ENCODE results near the gene GPC5.
"Not testable (repeated sequence)": the region's sequence is repeated elsewhere in the genome, so short reads cannot be mapped to it uniquely, and the experiment has no call there.

Gene GPC5

GRCh38 chr13:91644806-91645205 is 246.4 kb downstream of the GPC5 start:
- no peak for DNase-seq (ENCODE audit: low read depth in 1 of 2, low spot score in 1 of 2)

GRCh38 chr13:91647361-91647990 is 249.1 kb downstream of the GPC5 start:
- DNase-seq (ENCODE audit: low read depth in 1 of 2, low spot score in 1 of 2) = no peak

- DNase-seq (ENCODE audit: low read depth in 1 of 2, low spot score in 1 of 2) = no peak
Measured at GRCh38 chr13:91648012-91648411, 249.6 kb downstream of the GPC5 start.

GRCh38 chr13:91649456-91649855 is 251.0 kb downstream of the GPC5 start:
- no peak for DNase-seq (ENCODE audit: low read depth in 1 of 2, low spot score in 1 of 2)

- DNase-seq (ENCODE audit: low read depth in 1 of 2, low spot score in 1 of 2) = no peak
Measured at GRCh38 chr13:91652404-91653301, 254.2 kb downstream of the GPC5 start.

GRCh38 chr13:91655731-91656130 is 257.3 kb downstream of the GPC5 start:
- DNase-seq (ENCODE audit: low read depth in 1 of 2, low spot score in 1 of 2) = no peak

GRCh38 chr13:91657283-91657682 is 258.9 kb downstream of the GPC5 start:
- no peak for DNase-seq (ENCODE audit: low read depth in 1 of 2, low spot score in 1 of 2)

GRCh38 chr13:91659256-91660075 is 261.0 kb downstream of the GPC5 start:
- no peak for DNase-seq (ENCODE audit: low read depth in 1 of 2, low spot score in 1 of 2)

- DNase-seq (ENCODE audit: low read depth in 1 of 2, low spot score in 1 of 2) = no peak
Measured at GRCh38 chr13:91660076-91660415, 261.6 kb downstream of the GPC5 start.

GRCh38 chr13:91661692-91662490 is 263.5 kb downstream of the GPC5 start:
- no peak for DNase-seq (ENCODE audit: low read depth in 1 of 2, low spot score in 1 of 2)

GRCh38 chr13:91664039-91664438 is 265.6 kb downstream of the GPC5 start:
- DNase-seq (ENCODE audit: low read depth in 1 of 2, low spot score in 1 of 2) = no peak

GRCh38 chr13:91667486-91667885 is 269.1 kb downstream of the GPC5 start:
- no peak for DNase-seq (ENCODE audit: low read depth in 1 of 2, low spot score in 1 of 2)

GRCh38 chr13:91668866-91669495 is 270.6 kb downstream of the GPC5 start:
- DNase-seq (ENCODE audit: low read depth in 1 of 2, low spot score in 1 of 2) = no peak

- not testable (repeated sequence) for DNase-seq (ENCODE audit: low read depth in 1 of 2, low spot score in 1 of 2)
Measured at GRCh38 chr13:91674347-91674746, 275.9 kb downstream of the GPC5 start.

- DNase-seq (ENCODE audit: low read depth in 1 of 2, low spot score in 1 of 2) = no peak
Measured at GRCh38 chr13:91684746-91685145, 286.3 kb downstream of the GPC5 start.

- DNase-seq (ENCODE audit: low read depth in 1 of 2, low spot score in 1 of 2) = no peak
Measured at GRCh38 chr13:91690944-91691343, 292.5 kb downstream of the GPC5 start.

- DNase-seq (ENCODE audit: low read depth in 1 of 2, low spot score in 1 of 2) = no peak
Measured at GRCh38 chr13:91693466-91693865, 295.0 kb downstream of the GPC5 start.

- DNase-seq (ENCODE audit: low read depth in 1 of 2, low spot score in 1 of 2) = no peak
Measured at GRCh38 chr13:91698308-91698707, 299.9 kb downstream of the GPC5 start.

GRCh38 chr13:91698767-91699166 is 300.3 kb downstream of the GPC5 start:
- no peak for DNase-seq (ENCODE audit: low read depth in 1 of 2, low spot score in 1 of 2)

GRCh38 chr13:91699863-91700262 is 301.4 kb downstream of the GPC5 start:
- DNase-seq (ENCODE audit: low read depth in 1 of 2, low spot score in 1 of 2) = no peak

- DNase-seq (ENCODE audit: low read depth in 1 of 2, low spot score in 1 of 2) = no peak
Measured at GRCh38 chr13:91701975-91702374, 303.6 kb downstream of the GPC5 start.

Measured in stimulated activated CD4-positive, alpha-beta T cell treated with anti-CD3 and anti-CD28 coated beads, Interleukin-15, amount 100 ng/mL, for 1 hour (primary cell).